Cardiac fibroblast (primary cell): ENCODE results near the gene PARP11.

ENCODE experiments used
- DNase-seq, 2 donors: peaks; one replicate each; pipeline versions ENCODE4 v3.0.0 to v3.0.0-alpha.2; 2010; ENCODE audit warnings: low read depth in 2 of 2
- H3K4me3 ChIP-seq, 2 donors: replicated peaks in 1 of 2; 1 replicate in 1 of 2; 2 replicates in 1 of 2; pipeline ENCODE4 v1.5.1; 2011; ENCODE audit warnings: low read depth in 2 of 2, low read length in 2 of 2, mild to moderate bottlenecking in 2 of 2, moderate library complexity in 1 of 2
- CTCF ChIP-seq: IDR thresholded peaks from one replicate; pipeline ENCODE4 v1.5.1; 2011; ENCODE audit warnings: low read depth, mild to moderate bottlenecking, low read length, inconsistent platforms

The PARP11 gene

GRCh38 chr12:3912863-3913262 is 39.7 kb upstream of the PARP11 start:
- TF ChIP-seq CTCF = no peak

GRCh38 chr12:3911409-3911808 is 38.2 kb upstream of the PARP11 start:
- TF ChIP-seq CTCF = no peak
- H3K4me3 ChIP-seq = no peak overlapping the region
- no peak for DNase-seq

More at GRCh38 chr12:3912863-3913262, 39.7 kb upstream of the PARP11 start:
- DNase-seq = no peak
- no peak overlapping the region for H3K4me3 ChIP-seq

- H3K4me3 ChIP-seq = no peak overlapping the region
- TF ChIP-seq CTCF = no peak
- no peak for DNase-seq
Measured at GRCh38 chr12:3905664-3906063, 32.5 kb upstream of the PARP11 start.

- H3K4me3 ChIP-seq = no peak overlapping the region
- no peak for TF ChIP-seq CTCF
- no peak for DNase-seq
Measured at GRCh38 chr12:3904999-3905398, 31.8 kb upstream of the PARP11 start.

- no peak for DNase-seq
- no peak for TF ChIP-seq CTCF
- H3K4me3 ChIP-seq = no peak overlapping the region
Measured at GRCh38 chr12:3902921-3903320, 29.7 kb upstream of the PARP11 start.

GRCh38 chr12:3901116-3901515 is 27.9 kb upstream of the PARP11 start:
- no peak for DNase-seq
- TF ChIP-seq CTCF = no peak
- H3K4me3 ChIP-seq = no peak overlapping the region

GRCh38 chr12:3898756-3899155 is 25.6 kb upstream of the PARP11 start:
- no peak for TF ChIP-seq CTCF
- H3K4me3 ChIP-seq = no peak overlapping the region
- DNase-seq = no peak
